HepG2 (cell line): Measurements from ENCODE around the gene PLEKHN1. TPM values are rescaled to one million over a fixed set of nuclear protein-coding genes. Genes with fewer than 3 reads are reported as not detected.
A peak's percentile ranks its signal among the peaks of the same experiment; 100 is the strongest.

ENCODE experiments used
- ETV6 ChIP-seq: sonication (generic); formaldehyde crosslinking; conservative IDR thresholded peaks from 2 replicates; pipeline ENCODE4 v1.4.0; 2020; ENCODE audit warnings: missing genetic modification reagents
- GMEB2 ChIP-seq: IDR thresholded peaks from 2 replicates; pipeline ENCODE4 v1.6.1; 2016; ENCODE audit warnings: missing biosample characterization, missing genetic modification reagents, low read depth
- SIN3B ChIP-seq: fragments of 150-350 bp; IDR thresholded peaks from 2 replicates; pipeline ENCODE4 v1.6.1; 2014; ENCODE audit warnings: low read length
- TBL1XR1 ChIP-seq: fragments of 150-350 bp; IDR thresholded peaks from 2 replicates; pipeline ENCODE4 v1.6.1; 2014; ENCODE audit warnings: borderline replicate concordance, low read length; ENCODE audit not compliant: partially characterized antibody
- YY1 ChIP-seq: IDR thresholded peaks from 2 replicates; pipeline ENCODE4 v1.6.1; 2011; ENCODE audit warnings: low read length, low read depth, moderate library complexity, mild to moderate bottlenecking; ENCODE audit not compliant: insufficient read depth, insufficient replicate concordance
- ZBTB34 ChIP-seq: sonication (generic); formaldehyde crosslinking; IDR thresholded peaks from 2 replicates; pipeline ENCODE4 v1.8.0; 2022; ENCODE audit warnings: mild to moderate bottlenecking, missing genetic modification reagents
- ZKSCAN1 ChIP-seq: fragments of 150-350 bp; IDR thresholded peaks from 2 replicates; pipeline ENCODE4 v1.6.1; 2014; ENCODE audit warnings: low read length
- ZNF256 ChIP-seq: sonication (generic); formaldehyde crosslinking; conservative IDR thresholded peaks from 2 replicates; pipeline ENCODE4 v1.4.0; 2020; ENCODE audit warnings: missing genetic modification reagents
- ZNF766 ChIP-seq: sonication (generic); formaldehyde crosslinking; IDR thresholded peaks from 2 replicates; pipeline ENCODE4 v1.5.0; 2020; ENCODE audit warnings: missing genetic modification reagents, borderline replicate concordance
- polyA plus RNA-seq, 8 experiments: library from polyadenylated mRNA; depleted of rRNA in 3 of 8; stranded (reverse) in 7 of 8; unstranded in 1 of 8; fragments of >200 nt; fragmentation: Illumina TruSeq in 4 of 8; extraction: Trizol in 4 of 8; gene quantifications; 2 replicates each; pipeline versions ENCODE4 v1.2.1 to v1.2.3, GENCODE V29; 2011 to 2016; ENCODE audit warnings: low read depth in 4 of 8, missing spikeins in 1 of 8, mixed read lengths in 1 of 8; ENCODE audit not compliant: insufficient read depth in 1 of 8
- total RNA-seq, 5 experiments: library from RNA; depleted of rRNA; stranded (reverse); fragments of >200 nt; fragmentation: Illumina TruSeq; extraction: Trizol; gene quantifications; 2 replicates each; pipeline ENCODE4 v1.2.3, GENCODE V29; 2016; ENCODE audit warnings: low read depth in 1 of 5
- TF ChIP-seq, protein P1 (sequence below), 2 experiments: sonication (generic) in 1 of 2; formaldehyde crosslinking in 1 of 2; IDR thresholded peaks; 2 replicates each; pipeline versions ENCODE4 v1.5.1 to v1.6.1; 2011 to 2020; ENCODE audit warnings: borderline replicate concordance in 1 of 2, low read depth in 1 of 2, low read length in 1 of 2, mild to moderate bottlenecking in 1 of 2, missing genetic modification reagents in 1 of 2, moderate library complexity in 1 of 2
- TF ChIP-seq, protein P2 (sequence below): sonication (generic); formaldehyde crosslinking; IDR thresholded peaks from 2 replicates; pipeline ENCODE4 v1.4.0; 2020; ENCODE audit warnings: missing genetic modification reagents
- TF ChIP-seq, protein P3 (sequence below): sonication (generic); formaldehyde crosslinking; IDR thresholded peaks from 2 replicates; pipeline ENCODE4 v1.5.1; 2020; ENCODE audit warnings: mild to moderate bottlenecking, missing genetic modification reagents, borderline replicate concordance

The PLEKHN1 gene
- total and polyA plus RNA-seq, 2 of the 13 experiments (the other 11 are each of a cell fraction or from before 2014, with no cell fraction given): 0.42 to 0.58 TPM

DNA sequence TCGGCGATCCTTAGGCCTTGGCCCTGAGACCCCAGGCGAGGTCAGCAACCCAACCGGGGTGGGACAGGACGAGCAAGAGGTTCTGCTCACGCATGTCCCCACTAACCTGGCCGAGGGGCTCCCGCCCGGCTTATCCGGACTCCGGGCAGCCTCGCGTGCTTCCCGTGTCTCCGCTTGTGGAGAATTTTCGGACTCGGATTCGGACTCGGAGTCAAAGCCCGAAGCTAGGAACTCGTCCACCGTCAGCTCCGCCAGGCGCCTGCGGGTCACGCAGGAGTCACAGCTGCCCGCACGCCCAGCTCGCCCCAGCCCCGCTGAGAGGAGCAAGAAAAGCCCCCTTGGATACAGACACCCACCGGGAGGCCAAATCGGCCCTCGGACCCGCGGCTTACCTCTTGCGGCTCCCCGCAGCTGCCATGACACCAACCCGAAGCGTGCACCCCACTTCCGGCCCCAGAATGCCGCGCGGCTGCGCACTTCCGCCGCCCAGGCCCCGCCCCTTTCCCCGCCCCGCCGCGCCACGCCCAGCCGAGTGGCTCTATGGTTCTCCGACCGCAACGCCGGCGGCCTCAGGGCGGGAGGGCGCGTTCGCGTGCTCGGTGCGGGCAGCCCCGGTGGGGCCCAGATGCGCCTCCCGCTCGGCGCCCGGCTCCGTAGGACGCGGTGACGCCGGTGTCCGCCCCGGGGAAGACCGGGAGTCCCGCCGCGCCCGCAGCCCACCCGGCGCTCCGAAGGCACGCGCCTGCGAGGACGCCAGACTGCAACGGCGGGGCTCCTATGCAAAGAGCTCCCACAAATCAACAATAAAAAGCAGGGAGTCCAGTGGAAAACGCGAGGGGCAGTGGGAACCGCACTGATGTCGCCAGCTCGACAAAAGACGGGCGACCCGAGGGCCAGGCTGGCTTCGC is 7.2 kb upstream of the PLEKHN1 start, which contains the start of gene NOC2L (continued):
- TF ChIP-seq, protein P1, sequence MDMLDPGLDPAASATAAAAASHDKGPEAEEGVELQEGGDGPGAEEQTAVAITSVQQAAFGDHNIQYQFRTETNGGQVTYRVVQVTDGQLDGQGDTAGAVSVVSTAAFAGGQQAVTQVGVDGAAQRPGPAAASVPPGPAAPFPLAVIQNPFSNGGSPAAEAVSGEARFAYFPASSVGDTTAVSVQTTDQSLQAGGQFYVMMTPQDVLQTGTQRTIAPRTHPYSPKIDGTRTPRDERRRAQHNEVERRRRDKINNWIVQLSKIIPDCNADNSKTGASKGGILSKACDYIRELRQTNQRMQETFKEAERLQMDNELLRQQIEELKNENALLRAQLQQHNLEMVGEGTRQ (IDR thresholded peaks at IDR 0.05; ENCODE audit: low read depth, low read length): no peak
- TF ChIP-seq, protein P1 (CRISPR knock-in tag; IDR thresholded peaks at IDR 0.05; ENCODE audit: borderline replicate concordance): no peak
- TF ChIP-seq, protein P2, sequence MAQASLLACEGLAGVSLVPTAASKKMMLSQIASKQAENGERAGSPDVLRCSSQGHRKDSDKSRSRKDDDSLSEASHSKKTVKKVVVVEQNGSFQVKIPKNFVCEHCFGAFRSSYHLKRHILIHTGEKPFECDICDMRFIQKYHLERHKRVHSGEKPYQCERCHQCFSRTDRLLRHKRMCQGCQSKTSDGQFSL (CRISPR knock-in tag): no peak
- TF ChIP-seq TBL1XR1 (no peak), ZBTB34 (no peak), ZNF256 (no peak), YY1 (peak; percentile 94), ETV6 (CRISPR knock-in tag) (no peak), ZKSCAN1 (no peak), GMEB2 (no peak), ZNF766 (CRISPR knock-in tag) (no peak), SIN3B (peak; percentile 95)
- TF ChIP-seq, protein P3, sequence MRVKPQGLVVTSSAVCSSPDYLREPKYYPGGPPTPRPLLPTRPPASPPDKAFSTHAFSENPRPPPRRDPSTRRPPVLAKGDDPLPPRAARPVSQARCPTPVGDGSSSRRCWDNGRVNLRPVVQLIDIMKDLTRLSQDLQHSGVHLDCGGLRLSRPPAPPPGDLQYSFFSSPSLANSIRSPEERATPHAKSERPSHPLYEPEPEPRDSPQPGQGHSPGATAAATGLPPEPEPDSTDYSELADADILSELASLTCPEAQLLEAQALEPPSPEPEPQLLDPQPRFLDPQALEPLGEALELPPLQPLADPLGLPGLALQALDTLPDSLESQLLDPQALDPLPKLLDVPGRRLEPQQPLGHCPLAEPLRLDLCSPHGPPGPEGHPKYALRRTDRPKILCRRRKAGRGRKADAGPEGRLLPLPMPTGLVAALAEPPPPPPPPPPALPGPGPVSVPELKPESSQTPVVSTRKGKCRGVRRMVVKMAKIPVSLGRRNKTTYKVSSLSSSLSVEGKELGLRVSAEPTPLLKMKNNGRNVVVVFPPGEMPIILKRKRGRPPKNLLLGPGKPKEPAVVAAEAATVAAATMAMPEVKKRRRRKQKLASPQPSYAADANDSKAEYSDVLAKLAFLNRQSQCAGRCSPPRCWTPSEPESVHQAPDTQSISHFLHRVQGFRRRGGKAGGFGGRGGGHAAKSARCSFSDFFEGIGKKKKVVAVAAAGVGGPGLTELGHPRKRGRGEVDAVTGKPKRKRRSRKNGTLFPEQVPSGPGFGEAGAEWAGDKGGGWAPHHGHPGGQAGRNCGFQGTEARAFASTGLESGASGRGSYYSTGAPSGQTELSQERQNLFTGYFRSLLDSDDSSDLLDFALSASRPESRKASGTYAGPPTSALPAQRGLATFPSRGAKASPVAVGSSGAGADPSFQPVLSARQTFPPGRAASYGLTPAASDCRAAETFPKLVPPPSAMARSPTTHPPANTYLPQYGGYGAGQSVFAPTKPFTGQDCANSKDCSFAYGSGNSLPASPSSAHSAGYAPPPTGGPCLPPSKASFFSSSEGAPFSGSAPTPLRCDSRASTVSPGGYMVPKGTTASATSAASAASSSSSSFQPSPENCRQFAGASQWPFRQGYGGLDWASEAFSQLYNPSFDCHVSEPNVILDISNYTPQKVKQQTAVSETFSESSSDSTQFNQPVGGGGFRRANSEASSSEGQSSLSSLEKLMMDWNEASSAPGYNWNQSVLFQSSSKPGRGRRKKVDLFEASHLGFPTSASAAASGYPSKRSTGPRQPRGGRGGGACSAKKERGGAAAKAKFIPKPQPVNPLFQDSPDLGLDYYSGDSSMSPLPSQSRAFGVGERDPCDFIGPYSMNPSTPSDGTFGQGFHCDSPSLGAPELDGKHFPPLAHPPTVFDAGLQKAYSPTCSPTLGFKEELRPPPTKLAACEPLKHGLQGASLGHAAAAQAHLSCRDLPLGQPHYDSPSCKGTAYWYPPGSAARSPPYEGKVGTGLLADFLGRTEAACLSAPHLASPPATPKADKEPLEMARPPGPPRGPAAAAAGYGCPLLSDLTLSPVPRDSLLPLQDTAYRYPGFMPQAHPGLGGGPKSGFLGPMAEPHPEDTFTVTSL (CRISPR knock-in tag): no peak
